ENCODE measurements around the gene FGA. TPM values are rescaled to one million over a fixed set of nuclear protein-coding genes. Genes with fewer than 3 reads are reported as not detected.

Gene FGA
- total RNA-seq, 2 experiments from 2014 or later, result not detected

DNA sequence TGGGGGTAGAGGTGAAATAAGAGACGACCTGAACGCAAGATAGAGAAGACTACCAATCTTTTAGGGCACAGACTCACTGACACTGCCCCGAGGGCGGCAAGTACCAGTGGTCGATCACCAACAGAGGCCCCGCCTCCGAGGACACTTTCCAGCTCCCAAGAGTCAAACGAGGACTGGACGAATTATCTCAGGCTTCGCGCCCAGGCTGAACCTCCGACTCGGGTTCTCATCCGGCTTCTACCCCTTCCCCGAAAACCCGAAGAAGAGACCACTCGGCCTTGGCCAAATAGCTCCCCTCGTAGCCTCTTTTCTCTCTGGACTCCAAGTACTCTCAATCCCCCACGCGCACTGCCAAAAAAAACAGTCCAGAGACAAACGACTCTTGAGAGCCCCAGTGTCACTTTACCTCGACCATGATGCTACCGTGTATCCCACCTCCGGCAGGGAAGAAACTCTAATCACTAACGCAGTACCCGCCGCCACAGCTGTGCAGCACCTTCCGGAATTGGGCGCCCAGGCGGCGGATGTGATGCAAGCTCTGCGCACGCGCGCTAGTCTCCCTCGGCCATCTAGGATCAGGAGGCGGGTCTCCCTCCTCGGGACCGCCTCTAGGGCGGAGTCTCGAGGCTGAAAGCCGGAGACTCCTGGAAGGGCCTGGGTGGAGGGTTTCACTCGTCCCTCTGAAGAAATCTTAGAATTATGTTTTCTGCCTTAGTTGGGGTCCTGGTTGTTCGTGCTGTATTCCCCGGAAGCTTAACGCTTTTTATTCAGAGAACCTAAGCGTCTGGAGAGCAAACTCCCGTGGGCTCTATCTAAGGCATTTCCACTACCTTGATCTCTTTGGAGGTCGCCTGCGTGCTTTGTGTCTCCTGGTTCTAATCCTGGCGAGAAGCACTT is 40.4 kb downstream of the FGA start, which contains the start of gene PLRG1:
Gene PLRG1 (minus strand): TSS at position 507 of the 897 bp plus-strand sequence. CDS start 92 bp downstream, at position 415.
- ChIA-PET POLR2A (interaction anchor here (0.6 kb wide), 2 partner anchors 20 to 827 kb away, joined by 3 to 4 read pairs; partner anchors contain the start of gene MAP9), CTCF (interaction anchor here (1.0 to 2.1 kb wide), 5 partner anchors 9 to 73 kb away, joined by 3 to 11 read pairs (median 6); no protein-coding TSS in a partner anchor)

DNA sequence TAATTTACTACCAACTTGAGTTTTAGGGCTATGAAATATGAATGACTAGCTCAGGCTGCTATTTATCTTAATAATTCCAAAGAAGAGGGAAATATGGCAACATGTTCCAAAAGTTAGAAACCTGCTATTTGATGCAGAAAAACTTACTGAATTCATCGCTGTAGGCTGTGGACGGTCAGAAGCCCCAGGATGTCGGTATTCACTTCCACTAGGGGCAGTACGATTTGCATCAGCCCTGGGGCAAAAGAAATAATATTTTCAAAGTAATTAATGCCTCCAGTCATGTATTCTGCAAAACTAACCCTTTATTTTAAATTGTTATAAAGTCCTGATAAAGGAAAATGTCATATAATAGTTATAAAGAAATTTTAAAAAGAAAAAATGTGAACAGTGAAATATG is 44.9 kb downstream of the FGA start:
- CTCF ChIA-PET, result no interaction called here
- POLR2A ChIA-PET, result no interaction called here

DNA sequence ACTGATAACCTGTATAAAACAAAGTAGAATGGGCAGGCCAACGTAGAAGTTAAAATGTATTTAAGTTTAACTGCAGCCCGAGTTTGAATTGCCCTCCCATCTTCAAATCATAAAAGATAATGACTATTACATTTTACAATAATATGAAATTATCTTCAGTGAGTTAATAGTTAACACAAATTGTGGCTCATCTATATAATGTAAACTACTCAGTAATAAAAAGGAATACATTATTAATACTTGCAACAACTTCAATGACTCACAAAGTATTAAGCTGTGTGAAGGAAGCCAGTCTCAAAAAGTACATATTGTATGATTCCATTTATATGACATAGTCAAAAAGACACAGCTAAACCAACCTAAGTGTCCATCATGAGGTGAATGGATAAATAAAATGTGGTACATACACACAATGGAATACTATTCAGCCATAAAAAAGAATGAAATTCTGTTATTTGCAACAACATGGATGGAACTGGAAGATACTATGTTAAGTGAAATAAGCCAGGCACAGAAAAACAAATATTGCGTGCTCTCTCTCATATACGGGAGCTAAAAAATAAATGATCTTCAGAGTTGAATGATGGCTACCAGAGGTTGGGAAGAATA is 48.2 kb downstream of the FGA start:
- ChIA-PET POLR2A (no interaction called here), CTCF (no interaction called here)

Other genes starting within 250 kb of the FGA start
- gene DCHS2, start 98.9 kb downstream of the FGA start, total RNA-seq, result not detected
- 100 to 1,000 TPM; 138 TPM for gene PLRG1, start 40.3 kb downstream of the FGA start, total RNA-seq
- not detected for gene FGB, start 27.7 kb downstream of the FGA start, total RNA-seq
- not detected for gene FGG, start 21.9 kb upstream of the FGA start, total RNA-seq
- gene LRAT, start 153.3 kb upstream of the FGA start, total RNA-seq, result not detected
- gene RBM46, start 190.5 kb upstream of the FGA start, total RNA-seq, result not detected

All from activated CD8-positive, alpha-beta memory T cell treated with anti-CD3 and anti-CD28 coated beads for 36 hours (primary cell).